Parathyroid adenoma (tissue), 2 donors: ENCODE data around the gene DENND4A.

Experiments used
- H2AFZ ChIP-seq: fragments of 300-600 bp; sonication (generic); one replicate; pipeline ENCODE4 v1.7.0; 2017; ENCODE audit warnings: antibody characterized with exemption, mild to moderate bottlenecking
- H3K27ac ChIP-seq: fragments of 300-600 bp; sonication (generic); one replicate; pipeline ENCODE4 v1.7.0; 2017
- H3K27me3 ChIP-seq: fragments of 300-600 bp; sonication (generic); one replicate; pipeline ENCODE4 v1.7.0; 2017; ENCODE audit warnings: low read length; ENCODE audit not compliant: control insufficient read depth, insufficient read depth
- H3K36me3 ChIP-seq: fragments of 300-600 bp; sonication (generic); one replicate; pipeline ENCODE4 v1.7.0; 2017; ENCODE audit warnings: low read length; ENCODE audit not compliant: control insufficient read depth, insufficient read depth
- H3K4me1 ChIP-seq: fragments of 300-600 bp; sonication (generic); one replicate; pipeline ENCODE4 v1.7.0; 2017; ENCODE audit warnings: control low read depth
- H3K4me2 ChIP-seq: fragments of 300-600 bp; sonication (generic); one replicate; pipeline ENCODE4 v1.7.0; 2017; ENCODE audit warnings: low read length
- H3K4me3 ChIP-seq: fragments of 300-600 bp; sonication (generic); one replicate; pipeline ENCODE4 v1.7.0; 2017; ENCODE audit warnings: low read depth, low read length
- H3K79me2 ChIP-seq: fragments of 300-600 bp; sonication (generic); one replicate; pipeline ENCODE4 v1.7.0; 2017; ENCODE audit warnings: control low read depth
- H3K9ac ChIP-seq: fragments of 300-600 bp; sonication (generic); one replicate; pipeline ENCODE4 v1.7.0; 2017; ENCODE audit warnings: mild to moderate bottlenecking
- H3K9me3 ChIP-seq: fragments of 300-600 bp; sonication (generic); one replicate; pipeline ENCODE4 v1.7.0; 2017; ENCODE audit warnings: low read length; ENCODE audit not compliant: control insufficient read depth
- CTCF ChIP-seq: fragments of 300-600 bp; sonication (generic); IDR thresholded peaks from one replicate; pipeline ENCODE4 v1.7.0; 2017; ENCODE audit warnings: antibody characterized with exemption, mild to moderate bottlenecking
- donor health status: primary hyperparathyroidism.

The DENND4A gene

GRCh38 chr15:65765106-65765505 lies 27.0 kb downstream of the DENND4A start:
- Histone ChIP-seq H3K79me2 (peaks cover 9% of the 10 kb centered on the region), H2AFZ (no peak overlapping the region), H3K27ac (no peak overlapping the region), H3K9ac (no peak overlapping the region), H3K4me1 (no peaks in the 10 kb centered on the region), H3K4me2 (no peak overlapping the region), H3K4me3 (no peak overlapping the region), H3K36me3 (no peaks in the 10 kb centered on the region), H3K9me3 (no peaks in the 10 kb centered on the region), H3K27me3 (no peaks in the 10 kb centered on the region)
- no peak for TF ChIP-seq CTCF

GRCh38 chr15:65762914-65763787 lies 28.9 kb downstream of the DENND4A start:
- no peaks in the 10 kb centered on the region for H3K36me3 ChIP-seq
- H3K4me1 ChIP-seq = no peaks in the 10 kb centered on the region
- H2AFZ ChIP-seq = no peak overlapping the region
- H3K4me3 ChIP-seq = no peak overlapping the region
- H3K79me2 ChIP-seq = peaks cover 4% of the 10 kb centered on the region
- H3K27me3 ChIP-seq = no peaks in the 10 kb centered on the region
- H3K4me2 ChIP-seq = no peak overlapping the region
- H3K27ac ChIP-seq = no peak overlapping the region
- no peak for TF ChIP-seq CTCF
- H3K9ac ChIP-seq = no peak overlapping the region
- no peaks in the 10 kb centered on the region for H3K9me3 ChIP-seq

- no peak overlapping the region for H2AFZ ChIP-seq
- no peak overlapping the region for H3K27ac ChIP-seq
- H3K9me3 ChIP-seq = no peaks in the 10 kb centered on the region
- H3K9ac ChIP-seq = no peak overlapping the region
- no peak overlapping the region for H3K4me3 ChIP-seq
- no peak for TF ChIP-seq CTCF
- peaks cover 3% of the 10 kb centered on the region for H3K79me2 ChIP-seq
- no peaks in the 10 kb centered on the region for H3K36me3 ChIP-seq
- no peak overlapping the region for H3K4me2 ChIP-seq
- no peaks in the 10 kb centered on the region for H3K4me1 ChIP-seq
- no peaks in the 10 kb centered on the region for H3K27me3 ChIP-seq
Measured at GRCh38 chr15:65762399-65762798, 29.7 kb downstream of the DENND4A start.

GRCh38 chr15:65761210-65761926 lies 30.7 kb downstream of the DENND4A start:
- H3K79me2 ChIP-seq = peaks cover 2% of the 10 kb centered on the region
- no peak overlapping the region for H2AFZ ChIP-seq
- no peak overlapping the region for H3K9ac ChIP-seq
- H3K4me3 ChIP-seq = no peak overlapping the region
- no peak overlapping the region for H3K4me2 ChIP-seq
- no peaks in the 10 kb centered on the region for H3K27me3 ChIP-seq
- no peak for TF ChIP-seq CTCF
- H3K4me1 ChIP-seq = no peaks in the 10 kb centered on the region
- H3K27ac ChIP-seq = no peak overlapping the region
- no peaks in the 10 kb centered on the region for H3K36me3 ChIP-seq
- no peaks in the 10 kb centered on the region for H3K9me3 ChIP-seq
